Activated naive CD8-positive, alpha-beta T cell treated with anti-CD3 and anti-CD28 coated beads, Interleukin-2, amount 50 U/mL, for 16 hours (primary cell): Measurements from ENCODE around the gene ERLIN1.

Experiments
- DNase-seq: peaks from one replicate; pipeline ENCODE4 v3.0.0-alpha.2; 2020; ENCODE audit warnings: low read depth, low spot score

ERLIN1 gene

DNA sequence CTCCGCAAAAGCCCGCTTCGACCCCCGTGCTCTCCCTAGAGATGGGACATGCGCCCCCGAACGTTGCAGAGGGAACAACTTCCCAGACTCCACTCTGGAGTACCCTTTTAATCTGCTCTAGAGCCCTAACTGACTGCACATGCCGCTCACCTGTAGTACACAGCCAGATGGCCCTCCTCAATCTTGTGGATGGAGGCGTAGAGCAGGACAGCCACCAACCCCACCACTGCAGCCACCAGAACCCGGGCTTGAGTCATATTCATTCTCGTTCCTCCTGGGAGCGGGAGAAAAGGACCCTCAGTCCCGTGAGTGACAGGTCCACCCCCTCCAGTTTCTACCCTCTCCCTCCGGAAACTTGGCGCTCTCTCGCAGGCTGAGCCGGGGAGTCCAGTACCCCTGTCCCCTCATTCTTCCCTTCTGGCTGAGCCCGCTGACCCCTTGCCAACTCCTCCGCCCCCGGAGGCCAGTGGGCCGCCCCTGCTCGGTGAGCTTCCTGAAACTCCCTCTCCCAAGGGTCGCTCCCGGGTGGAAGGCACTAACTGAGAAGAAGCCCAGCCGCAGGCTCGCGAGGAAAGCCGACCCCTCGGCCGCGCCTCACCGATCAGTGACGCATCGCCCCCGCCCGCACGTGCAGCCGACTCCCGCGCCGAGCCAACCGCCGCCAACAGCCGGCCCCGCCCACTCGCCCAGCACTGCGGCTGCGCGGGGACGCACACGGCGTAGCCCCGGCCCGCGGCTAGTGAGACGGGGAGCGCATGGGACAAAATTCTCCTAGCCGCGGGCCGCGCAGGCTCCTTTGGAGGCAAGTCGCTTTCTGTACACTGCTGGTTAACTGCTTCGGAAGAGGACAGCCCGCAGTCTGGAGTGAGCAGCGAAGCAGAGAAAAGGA, at the start of gene ERLIN1:
Gene ERLIN1, minus strand, starts transcription at position 666 of the 889 bp plus-strand sequence. Its CDS starts 403 bp downstream, at position 263.
- peak; percentile 90 for DNase-seq

DNA sequence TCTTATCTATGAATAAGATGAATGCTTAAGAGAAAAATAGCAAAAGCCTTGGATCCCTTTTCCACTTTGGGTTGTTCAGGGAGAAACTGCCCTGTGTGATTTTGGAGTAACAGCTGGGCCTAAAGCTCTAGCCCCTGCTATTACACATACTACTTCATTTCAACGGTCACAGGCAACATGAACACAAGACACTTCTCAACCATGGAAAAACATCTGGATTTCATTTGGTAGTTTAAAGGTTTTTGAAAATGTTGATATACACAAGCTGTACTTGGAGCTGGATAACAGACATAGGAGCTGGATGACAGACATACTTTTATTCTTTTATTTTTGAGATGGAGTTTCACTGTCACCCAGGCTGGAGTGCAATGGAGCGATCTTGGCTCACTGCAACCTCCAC, 46.3 kb upstream of the ERLIN1 start:
- DNase-seq = no peak

DNA sequence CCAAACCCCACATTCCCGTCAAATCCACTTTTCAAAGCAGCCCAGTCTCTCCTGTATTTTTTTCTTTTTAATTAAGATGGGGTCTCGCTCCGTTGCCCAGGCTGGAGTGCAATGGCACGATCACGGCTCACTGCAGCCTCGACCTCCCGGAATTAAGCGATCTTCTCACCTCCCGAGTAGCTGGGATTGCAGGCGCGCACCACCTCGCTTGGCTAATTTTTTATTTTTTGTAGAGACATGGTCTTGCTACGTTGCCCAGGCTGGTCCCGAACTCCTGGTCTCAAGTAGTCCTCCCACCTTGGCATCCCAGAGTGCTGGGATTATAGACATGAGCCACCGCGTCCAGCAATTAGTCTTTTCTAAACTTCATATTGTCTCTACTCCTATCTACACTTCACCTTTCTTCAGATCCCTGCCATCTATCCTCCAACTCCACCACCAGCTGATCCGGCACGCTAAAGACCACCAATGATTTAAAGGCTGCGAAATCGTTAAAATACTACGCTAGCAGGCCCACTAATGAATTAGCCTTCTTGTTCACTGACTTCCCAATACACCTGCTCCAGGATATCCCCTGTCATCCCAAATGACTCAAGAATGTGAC, 44.1 kb upstream of the ERLIN1 start:
- DNase-seq = no peak

DNA sequence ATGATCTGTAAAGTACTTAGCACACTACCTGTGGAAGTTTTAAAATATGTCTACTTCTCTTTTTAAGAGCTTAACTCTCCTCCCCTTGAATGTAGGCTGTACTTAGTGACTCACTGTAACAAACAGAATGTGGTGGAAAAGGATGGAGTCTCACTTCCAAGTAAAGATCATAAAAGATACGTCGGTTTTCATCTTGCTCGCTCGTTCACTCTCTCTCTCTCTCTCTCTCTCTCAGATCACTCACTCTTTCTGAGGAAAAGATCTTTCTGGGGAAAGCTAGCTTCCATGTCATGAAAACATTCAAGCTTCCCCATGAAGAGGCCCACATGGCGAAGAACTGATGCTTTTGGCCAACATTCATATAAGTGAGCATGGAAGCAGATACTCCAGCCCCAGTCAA, 38.0 kb upstream of the ERLIN1 start:
- no peak for DNase-seq

DNA sequence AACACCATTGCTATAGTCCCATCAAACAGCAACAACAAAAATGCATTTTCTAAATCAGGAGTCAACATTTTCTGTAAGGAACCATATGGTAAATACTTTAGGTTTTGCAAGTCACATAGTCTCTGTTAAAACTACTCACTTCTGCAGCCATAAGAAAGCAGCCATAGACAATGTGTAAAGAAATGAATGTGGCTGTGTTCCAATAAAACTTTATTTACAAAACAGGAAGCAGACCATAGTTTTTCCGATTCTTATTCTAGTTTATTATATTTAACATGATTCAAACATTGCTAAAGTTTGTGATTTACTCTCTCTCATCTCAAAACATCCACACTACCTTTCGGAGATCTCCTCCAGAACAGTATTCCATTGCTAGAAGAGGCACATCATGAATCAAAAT, 36.7 kb upstream of the ERLIN1 start:
- DNase-seq = no peak

DNA sequence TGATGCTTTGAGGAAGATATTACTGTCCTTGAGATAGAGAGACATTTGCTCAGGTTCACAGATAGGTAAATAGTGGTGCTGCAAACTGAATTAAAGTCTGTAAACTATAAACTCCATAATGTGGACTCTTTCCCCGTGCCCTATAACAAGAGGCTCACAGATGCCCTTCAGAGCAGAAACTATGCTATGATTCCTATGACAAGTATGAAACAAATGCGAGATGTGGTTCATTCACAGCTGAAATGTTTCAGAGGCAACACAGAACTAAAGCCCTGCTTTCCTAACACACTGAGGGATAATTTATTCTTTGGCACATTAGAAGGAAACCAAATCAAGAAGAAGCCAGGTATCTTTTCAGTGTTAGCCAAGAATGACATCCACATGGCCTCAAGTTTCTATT, 30.2 kb upstream of the ERLIN1 start:
- DNase-seq = no peak

DNA sequence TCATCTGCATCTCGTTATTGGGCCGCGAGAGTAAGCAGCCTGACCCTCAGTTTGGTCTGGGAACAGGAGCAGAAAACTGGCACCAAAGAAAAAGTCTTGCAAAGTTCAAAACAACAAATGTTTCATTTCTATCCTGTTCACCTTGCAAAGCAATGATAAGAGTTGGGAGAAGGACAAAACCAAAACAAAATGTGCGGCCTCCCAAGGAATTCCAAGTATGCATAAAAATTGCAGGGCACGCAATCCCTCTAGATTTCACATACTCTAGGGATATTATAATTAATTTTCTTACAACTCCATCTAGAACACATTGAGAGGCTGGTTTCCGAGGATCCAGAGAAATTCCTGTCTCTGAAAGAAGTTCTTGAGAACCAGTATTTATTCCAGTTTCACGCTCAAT, 23.5 kb upstream of the ERLIN1 start:
- no peak for DNase-seq

DNA sequence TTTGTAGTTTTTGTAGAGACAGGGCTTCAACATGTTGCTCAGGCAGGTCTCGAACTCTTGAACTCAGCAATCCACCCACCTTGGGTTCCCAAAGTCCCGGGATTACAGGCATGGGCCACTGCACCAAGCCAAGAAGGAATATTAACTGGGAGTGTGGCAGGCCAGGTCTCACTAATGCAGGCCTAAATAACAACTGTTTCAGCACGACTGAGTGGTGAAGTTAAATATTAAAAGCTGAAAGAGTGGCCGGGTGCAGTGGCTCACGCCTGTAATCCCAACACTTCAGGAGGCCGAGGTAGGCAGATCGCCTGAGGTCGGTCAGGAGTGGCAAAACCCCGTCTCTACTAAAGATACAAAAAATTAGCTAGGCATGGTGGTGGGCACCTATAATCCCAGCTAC, 22.4 kb upstream of the ERLIN1 start:
- DNase-seq = no peak

DNA sequence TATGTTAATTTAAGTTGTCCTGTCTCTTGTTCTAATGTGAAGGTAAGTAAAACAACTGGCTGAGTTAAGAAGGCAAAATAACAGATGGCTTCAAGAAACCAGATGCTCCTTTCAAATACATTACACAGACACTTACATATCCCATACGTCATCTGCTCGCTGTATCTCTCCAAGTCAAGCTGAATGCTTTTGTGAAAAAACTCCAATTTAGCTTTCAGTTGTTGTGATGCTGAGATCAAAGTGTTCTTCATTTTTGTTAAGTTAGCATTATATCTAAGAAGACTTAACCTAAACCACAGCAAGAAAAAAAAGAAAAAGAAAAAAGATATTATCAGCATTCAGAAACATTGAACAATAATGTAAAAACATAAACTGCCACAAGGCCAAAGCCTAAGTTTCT, 18.5 kb upstream of the ERLIN1 start:
- no peak for DNase-seq

DNA sequence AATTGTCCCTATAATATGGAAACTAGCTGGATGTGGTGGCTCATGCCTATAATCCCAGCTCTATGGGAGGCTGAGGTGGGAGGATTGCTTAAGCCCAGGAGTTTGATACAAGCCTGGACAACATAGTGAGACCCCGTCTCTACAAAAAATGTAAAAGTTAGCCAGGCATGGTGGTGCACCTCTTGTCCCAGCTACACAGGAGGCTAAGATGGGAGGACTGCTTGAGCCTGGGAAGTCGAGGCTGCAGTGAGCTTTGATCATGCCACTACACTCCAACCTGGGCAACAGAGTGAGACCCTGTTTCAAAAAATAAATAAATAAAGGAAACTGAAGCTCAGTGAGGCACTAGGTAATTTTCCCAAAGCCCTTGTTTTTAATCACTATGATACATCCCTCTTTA, 15.7 kb upstream of the ERLIN1 start:
- DNase-seq = no peak

DNA sequence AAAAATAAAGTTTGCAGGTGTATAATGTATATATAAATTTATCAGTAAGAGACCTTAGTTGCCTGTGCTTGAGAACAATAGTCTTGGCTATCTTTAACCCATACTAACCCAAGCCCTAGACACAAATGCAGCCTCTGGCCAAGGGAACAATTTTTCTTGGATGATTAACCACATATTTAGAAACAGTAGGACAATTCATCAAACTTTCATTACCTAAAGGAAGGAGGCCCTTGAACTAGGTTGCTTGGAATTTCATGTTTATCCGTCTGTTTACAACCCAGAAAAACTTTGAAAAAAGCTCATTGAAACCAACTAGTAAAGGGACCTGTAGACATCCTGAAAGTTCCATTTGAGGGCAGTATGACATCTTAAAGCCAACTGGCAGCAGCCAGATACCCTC, 8.9 kb upstream of the ERLIN1 start:
- no peak for DNase-seq

DNA sequence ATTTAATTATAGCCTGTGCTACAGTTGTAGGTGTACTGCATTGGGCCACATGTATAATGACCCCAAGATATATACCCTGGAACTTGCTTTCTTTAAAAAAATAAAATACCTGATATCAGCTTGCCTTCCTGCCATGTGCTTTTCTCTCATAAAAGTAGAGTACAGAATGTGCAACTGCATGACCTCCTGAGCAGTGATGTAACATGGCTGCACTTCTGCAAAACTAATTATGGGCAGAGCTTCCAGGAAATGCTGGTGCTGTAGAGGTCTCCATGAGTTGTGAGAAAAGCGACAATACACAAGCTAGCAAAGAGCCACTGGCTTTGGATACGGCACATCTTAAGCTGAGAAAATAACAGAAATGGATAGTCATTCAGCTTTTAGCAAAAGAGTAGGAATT, 6.5 kb upstream of the ERLIN1 start:
- no peak for DNase-seq

DNA sequence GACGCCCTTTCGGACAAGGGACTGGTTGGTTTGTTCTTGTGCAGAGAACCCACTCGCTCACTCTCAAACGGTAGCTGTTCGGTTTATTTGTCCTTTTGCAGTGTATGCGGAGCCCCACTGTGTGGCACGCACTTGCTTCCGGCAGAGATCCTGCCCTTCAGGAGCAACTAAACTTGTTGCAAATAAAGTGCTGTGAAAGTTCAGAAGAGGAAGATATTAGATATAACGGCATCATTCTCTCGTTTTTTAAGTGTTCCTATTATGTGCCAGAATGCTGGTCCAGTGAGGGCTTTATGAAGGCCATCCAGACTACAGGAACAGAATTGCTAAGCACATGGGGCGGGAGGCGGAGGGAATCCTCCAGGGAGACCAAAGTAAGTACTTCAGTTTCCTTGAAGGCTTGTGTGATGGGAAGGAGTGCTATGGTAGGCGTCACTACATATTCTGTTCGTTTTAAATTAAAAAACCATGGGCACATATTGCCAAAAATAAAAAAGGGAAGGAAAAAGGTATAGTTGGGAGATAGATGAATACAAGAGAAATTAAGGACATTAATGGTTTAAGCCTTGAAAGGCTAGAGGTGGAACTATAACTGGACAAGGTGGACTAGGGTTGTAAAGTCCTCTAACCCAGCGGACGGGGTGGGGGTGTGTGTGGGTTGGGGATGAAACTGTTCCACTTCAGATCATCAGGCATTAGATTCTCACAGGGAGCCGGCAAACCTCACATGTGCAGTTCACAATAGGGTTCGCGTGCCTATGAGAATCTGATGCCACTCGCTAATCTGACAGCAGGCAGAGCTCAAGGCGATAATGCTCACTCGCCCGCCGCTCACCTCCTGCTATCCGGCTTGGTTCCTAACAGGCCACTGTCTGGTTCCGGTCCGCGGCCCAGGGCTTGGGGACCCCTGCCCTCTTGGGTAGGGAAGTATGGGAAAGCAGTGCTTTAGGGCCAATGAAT, 704 bp upstream of the ERLIN1 start:
- no peak for DNase-seq

DNA sequence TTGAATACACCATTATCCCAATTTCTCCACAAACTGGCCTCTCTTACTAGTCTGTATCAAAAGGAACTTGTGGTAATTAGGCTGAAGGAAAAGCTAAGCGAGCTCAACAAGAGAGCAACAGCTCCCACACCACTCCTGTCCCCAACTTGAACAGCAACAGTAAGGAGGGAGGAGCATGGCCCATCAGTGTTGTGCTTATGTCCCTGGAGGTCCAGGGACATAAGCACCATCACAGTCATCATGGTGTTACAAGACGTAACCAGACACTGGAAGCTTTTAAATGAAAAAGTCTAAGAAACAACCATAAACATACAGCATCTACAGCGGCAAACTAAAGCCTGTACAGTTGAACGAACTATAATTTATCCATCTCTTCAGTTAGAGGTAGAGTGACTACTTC, 989 bp downstream of the ERLIN1 start:
- DNase-seq = no peak

DNA sequence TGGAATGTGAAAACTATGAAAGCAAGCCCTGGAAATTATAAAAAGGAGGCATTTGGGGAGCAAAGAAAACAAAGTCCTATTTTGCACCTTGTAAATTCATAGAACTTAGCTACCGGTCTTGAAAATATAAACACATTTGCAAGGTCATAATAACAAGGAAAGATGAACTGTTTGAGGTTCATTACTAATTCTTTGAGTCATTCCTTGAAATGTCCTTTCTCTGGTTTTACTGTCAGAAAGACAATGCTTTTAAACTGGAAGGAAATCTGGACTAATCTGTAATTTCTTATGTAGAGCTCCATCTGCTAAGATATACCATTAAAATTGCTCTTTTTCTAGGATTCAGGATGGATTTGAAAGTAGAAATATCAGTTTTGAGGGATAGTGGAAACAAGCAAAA, 1.4 kb downstream of the ERLIN1 start:
- no peak for DNase-seq

DNA sequence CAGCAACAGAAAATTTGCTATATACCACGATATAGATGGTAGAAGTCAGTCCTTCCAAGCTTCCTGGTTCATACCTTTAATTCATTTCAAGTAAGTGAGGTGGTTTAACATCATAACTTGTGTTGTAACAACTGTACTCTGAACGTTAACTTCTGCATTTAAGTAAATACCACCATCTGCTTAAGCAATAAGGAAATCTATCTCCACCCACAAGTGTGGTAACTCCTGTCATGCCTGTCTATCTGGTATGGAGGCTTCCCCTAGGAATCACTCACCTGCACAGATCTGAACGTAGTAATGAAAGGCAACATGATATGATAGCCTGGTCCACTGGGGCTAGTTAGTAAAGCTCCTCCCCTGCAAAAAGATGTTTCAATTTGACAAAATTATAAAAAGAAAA, 2.3 kb downstream of the ERLIN1 start:
- no peak for DNase-seq

DNA sequence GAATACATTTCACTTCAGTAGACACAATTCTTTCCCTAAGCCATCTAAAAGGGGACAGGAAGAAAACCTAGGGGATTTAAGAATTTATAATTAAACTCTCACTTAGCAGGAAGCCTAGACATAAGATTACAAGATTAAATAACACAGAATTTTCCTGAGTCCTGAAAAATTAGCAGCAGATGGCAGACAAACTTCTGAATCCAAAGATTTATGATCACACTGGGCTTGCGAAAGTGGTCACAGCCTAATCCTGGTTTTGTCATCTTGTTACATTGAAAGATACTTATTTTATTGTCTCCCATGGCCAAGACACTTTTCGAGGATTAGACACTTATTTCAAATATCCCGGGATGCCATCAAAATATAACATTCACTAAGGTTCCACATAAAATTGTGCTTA, 2.9 kb downstream of the ERLIN1 start:
- DNase-seq = no peak

DNA sequence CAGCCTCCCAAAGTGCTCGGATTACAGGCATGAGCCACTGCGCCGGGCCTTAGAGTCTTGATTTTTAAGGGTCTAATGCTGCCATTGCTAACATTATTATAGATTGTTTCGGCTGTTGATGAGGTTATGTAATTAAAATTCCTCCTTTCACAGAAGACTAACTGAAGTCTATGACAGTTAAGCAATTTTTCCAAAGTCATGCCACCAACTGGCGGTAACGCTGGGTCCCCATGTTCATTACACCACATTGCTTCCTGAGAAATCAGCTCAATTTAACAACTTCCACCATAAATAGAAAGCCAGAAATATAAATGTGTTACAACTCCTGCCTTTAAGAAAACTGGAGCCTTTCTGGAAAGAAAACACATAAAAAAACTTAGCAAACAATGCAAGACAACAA, 3.5 kb downstream of the ERLIN1 start:
- no peak for DNase-seq

DNA sequence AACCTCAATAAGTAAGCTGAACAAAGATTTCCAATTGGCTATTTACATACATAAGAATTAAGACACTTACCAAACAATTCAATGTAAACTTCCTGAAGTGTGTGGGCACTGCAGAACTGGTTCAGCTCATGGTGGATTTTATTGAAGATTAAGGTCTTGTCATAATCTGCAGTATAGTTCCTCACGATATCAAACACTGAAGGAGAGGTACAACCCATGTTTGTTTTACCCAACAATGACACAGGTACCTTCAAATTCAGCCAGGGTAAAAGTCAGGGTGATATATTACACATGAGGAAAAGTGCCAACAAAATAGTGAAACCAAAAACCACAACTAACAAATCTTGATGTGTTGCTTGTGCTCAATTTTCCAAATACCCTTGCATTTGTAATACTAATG, 10.0 kb downstream of the ERLIN1 start:
- no peak for DNase-seq

DNA sequence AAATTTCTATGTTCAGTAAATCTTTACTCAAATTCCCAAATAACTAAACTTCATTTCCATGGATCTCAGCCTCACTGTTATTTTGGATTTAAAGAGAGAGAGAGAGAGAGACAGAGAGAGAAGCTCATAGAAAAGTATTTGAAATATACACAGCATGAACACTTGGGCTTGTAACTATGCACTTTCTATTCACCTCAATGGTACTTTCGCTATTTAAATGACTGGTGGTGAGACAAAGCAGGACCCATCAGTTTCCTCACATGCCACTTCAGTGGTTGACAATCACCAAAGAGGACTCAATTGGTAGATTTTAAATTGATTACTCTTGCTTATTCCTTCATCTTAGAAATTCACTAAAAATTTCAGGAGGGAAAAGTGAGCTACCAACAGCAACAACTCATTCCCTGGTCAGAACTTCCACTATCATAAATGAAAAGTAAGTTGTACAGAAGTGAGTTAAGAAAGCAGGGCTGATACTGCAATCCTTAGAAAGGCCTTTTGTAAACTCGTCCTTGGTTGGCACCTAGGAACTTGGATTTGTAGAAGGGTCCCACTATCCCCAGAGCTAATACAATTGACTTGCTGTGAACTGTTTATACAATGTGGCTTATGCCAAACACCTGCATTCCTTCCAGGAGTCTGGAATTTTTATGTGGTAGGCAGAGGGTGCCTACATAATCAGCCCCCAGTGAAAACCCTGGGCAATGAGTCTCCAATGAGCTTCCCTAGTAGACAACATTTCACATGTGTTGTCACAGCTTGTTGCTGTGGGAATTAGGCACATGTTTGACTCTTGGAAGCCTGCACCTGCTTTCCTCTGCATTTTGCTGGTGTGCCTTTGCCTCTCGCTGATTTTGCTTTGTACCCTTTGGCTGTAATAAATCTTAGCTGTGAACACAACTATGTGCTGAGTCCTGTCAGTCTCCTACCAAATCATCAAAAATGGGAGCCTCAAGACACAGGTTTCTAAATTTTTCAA, 10.8 kb downstream of the ERLIN1 start:
- no peak for DNase-seq

DNA sequence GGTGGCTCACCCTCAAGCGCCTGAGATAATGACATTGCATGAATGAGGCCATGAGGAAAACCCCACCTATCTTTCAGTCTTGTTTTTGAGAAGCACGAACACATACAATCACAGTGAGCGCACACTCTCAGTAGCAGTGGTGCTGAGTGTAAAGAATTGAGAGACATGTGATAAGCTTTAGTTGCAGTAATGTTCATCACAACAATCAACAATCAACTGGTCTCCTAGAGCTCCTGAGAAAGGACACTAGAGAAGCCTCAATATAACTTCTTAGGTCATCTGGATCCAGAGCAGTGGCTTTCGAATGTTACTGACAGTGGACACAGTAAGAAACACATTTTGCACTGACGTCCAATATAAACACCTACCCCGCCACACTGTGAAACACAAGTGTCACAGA, 12.8 kb downstream of the ERLIN1 start:
- no peak for DNase-seq
